Cerebellar nuclear complex (tissue), 1 donor: ENCODE measurements around the gene FBLIM1.

Experiments
- DNase-seq, 2 experiments: peaks; one replicate each; lab custom pipeline; 2025; lab: John Stamatoyannopoulos, UW

The FBLIM1 gene

DNA sequence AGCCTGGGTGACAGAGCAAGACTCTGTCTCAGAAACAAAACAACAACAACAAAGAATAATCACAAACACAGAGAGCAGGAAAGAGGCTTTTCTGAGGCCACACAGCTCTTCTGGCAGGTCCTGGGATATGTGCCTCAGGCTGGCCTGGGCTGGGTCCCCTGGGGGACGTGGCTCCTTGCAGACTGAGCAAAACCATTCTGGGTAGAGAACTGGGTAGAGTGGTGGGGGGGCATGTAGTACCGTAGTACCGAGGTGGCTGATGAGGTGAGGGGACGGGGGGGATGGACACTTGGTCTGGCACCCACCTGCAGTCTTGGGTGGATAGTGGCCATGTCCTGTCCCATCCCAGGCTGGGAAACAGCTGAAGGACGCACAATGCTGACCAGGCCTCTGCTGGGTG lies 10.3 kb upstream of the FBLIM1 start:
- DNase-seq = no peak

DNA sequence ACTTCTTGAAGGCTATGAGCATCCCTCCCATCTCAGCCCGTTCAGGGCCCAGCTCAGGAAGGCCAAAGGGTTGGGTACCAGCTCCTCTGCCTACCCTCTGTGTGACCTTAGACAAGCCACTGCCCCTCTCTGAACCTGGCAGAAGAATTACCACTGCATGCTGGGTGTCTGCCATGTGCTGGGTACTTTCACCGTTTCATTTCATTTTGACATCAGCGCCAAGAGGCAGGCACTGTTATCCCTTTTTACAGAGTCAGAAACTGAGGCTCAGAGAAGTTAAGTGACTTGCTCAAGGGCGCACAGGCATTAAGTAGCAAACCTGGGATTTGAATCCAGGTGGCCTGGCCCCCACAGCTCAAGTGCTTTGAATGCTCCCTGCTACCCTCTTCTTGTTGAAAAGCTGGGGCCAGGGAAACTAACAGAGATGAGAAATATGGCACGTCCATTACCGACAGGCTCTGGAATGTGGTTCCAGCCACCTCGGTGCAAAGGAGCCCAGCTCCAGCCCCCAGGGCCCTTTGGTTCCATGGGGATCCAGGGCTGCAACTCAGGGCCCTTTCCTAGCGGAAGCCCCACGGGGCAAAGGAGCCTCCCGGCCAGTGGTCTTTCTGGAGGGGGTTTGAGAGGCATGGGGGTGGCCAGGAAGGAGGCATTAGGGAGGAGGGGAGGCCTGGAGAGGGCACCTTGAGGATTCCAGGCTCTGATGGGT lies 9.8 kb upstream of the FBLIM1 start:
- no peak for DNase-seq

DNA sequence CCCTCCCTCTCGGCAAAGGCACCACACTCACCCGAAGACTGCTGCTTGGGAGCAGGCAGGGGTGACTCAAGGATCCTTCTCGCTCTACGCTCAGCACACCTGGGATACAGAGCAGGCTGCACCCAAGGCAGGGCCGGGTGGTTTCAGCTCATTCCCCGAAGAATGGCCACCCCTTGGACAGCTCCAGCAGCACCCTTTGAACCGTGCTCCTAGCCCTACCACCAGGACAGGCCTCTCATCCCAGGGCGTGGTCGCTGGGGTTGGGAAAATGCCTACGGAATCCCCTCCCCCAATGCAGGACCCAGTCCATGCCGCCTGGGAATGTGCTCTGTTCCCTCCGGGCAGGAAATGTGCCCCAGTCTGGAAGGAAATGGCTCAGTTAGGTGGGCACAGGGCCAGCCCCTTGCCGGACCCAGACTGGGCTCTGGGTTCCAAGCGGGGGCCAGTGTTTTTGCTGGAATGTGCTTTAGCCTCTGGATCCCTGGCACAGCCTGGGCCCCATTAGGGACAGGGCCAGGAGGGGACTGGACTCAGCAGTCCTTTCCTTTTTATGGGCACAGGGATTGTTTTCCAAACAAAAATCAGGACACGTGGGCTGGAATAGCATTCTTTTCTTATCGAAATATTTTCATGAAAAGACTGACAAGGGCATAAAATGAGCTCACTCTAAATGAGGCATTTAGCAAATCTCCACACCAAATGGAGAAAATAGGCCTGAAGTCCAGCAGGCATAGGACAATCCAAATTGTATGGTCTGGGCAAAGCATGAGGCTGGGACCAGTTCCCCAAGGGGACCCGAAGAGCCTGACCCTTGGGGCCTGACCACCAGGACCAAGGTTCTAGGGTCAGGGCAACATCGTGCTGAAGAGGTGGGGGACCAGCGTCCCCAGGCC lies 8.9 kb upstream of the FBLIM1 start:
- no peak for DNase-seq

DNA sequence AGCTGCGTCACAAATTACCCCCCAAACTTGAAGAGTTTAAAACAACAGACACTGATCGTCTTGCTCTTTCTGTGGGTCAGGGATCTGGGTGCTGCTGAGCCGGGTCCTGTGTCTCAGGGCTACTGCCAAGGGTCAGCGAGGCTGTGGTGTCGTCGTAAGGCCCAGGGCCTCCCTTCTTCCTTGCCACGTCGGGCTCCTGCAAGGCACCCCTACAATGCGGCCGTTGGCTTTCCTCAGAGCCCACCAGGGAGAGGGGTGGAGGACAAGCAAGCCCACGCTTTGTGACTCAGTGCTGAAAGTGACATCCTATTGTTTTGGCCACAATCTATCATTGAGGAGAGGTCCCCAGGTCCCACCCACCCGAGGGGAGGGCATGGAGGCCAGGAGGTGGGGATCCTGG lies 7.7 kb upstream of the FBLIM1 start:
- DNase-seq = no peak

DNA sequence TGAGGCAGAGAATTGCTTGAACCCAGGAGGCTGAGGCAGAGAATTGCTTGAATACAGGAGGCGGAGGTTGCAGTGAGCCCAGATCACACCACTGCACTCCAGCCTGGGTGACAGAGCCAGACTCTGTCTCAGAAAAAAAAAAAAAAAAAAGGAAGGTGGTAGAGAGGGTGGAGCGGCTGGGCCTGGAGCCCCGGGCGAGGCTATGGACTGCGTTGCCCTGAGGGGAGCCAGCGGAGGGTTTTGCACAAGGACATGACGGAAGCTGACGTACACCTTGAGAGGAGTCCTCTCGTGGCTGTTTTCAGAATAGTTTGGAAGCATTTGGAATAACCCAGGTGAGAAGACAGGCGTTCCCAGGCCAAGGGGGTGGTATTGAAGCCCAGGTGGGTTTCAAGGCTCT lies 6.9 kb upstream of the FBLIM1 start:
- no peak for DNase-seq

DNA sequence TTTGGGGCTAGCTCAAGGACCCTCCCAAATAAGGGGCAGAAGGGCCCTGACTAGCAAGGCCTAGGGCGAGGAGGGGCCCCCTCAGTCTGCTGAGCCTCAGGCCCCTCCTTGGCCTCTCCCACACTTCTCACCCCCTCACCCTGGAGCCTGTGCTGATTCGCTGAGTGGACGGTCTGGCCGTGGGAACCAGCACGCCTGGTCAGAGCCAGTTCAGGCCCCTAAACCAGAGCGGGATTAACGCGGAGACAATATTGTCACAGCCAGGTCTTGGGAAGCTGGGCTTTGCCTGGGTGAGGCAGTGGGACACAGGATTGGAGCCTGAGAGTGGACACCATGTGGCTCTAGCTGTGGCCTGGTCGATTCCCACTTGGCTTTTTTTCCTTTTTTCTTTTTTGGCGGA lies 4.8 kb upstream of the FBLIM1 start:
- no peak for DNase-seq

DNA sequence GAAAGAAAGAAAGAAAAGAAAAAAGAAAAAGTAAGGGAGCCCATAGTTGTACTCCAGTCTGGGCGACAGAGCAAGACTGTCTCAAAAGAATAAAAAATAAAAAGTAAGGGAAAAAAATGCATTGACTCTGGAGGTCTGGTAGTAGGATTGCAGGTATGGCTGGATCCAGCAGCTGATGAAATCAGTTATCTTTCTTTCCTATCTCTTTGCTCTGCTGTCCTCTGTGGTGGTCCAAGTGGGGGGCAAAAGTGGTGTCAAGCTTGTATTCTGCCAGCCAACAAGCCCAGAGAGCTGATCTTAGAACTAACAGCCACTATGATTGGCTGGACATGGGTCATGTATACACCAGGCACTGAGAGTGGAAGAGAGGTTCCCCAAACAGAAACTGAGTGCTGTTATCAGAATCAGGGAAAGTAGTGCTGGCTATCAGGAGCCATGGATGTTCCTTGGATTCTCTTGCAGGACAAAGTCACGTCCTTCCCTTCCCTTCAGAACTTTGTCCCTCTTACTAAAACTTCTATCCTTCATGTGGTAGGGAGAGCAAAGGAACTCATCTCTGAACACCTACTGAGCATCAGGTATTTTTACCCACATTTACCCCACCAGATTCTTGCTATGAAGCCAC lies 3.5 kb upstream of the FBLIM1 start:
- no peak for DNase-seq

DNA sequence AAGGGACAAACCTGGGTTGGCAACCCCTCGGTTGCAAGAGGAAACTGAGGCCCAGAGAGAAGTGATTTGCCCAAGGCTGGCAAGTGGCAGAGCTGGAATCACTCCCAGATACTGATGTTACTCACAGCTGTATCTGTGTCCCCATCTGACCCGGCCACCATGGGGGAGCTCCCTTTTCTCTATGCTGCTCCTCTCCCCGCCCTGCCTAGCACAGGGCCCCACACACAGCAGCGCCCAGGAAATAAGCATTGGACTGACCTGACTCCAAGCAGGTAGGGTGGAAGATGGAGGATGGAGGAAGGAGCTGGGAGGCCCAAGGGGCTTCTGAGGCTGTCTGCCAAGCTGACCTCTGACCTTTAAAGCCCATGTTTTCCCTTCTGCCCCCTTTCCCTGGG lies 3.0 kb upstream of the FBLIM1 start:
- DNase-seq = no peak

DNA sequence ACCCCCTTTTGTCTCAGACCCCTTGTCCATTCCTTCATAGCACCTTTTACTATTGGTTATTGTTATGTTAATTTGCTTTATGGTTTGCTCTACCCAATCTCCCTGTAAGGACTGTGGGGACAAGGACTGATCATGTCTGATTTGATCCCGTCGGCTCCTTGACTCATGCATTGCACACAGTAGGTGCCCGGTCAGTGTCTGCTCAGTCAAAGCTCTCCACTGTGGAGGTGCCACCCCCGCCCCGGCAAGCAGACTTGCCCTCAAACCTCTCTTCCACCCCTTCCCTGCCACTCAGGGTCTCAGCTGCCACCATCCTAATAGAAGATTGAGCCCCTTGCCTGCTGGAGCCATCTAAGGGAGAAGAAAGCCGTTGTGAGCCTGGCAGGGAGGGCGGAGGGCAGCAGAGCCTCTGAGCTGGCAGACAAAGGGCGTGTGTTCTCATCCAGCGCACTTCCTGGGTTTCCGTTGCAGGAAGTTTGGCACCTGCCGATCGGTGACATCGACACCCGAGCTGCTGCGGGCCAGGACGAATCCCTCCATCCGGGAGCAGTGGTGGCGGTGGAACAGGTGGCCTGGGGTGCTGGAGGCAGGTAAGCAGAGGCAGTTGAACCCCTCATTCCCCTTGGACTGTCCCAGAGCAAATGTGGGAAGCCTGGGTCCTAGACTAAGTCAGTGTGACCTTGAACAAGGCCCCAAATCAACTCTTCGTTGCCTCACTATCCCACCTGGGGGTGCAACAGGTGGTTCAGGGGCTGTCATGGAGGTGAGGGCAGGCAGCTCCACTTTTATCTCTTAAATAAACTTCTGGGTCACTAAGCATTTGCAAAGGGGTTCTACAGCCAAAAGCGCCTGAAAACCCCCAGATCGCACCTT lies 2.2 kb upstream of the FBLIM1 start:
- DNase-seq = no peak

DNA sequence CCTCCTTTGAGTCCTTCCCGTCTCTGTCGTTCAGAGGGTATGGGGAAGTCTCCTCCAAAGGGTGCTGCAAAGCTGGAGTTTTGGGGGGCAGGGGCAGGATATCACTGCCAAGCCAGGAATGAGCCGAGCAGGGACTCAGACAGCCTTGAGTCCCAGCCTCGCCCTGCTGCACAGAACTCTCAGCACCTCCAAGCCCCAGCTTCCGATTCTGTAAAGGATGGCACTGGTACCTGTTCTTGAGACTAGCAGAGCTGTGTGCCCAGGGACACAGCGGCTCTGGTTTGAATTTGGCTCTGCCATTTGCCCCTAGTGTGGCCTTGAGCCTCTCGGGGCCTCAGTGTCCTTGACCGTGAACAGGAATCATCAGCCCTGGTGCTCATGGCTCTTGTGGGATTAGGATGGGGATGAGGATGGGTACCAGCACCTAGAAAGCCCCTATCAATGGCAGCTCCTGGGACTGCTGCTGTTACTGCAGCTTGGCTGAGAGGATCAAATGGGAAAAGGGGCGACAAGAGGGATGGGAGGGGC lies 1.5 kb upstream of the FBLIM1 start:
- DNase-seq = no peak

DNA sequence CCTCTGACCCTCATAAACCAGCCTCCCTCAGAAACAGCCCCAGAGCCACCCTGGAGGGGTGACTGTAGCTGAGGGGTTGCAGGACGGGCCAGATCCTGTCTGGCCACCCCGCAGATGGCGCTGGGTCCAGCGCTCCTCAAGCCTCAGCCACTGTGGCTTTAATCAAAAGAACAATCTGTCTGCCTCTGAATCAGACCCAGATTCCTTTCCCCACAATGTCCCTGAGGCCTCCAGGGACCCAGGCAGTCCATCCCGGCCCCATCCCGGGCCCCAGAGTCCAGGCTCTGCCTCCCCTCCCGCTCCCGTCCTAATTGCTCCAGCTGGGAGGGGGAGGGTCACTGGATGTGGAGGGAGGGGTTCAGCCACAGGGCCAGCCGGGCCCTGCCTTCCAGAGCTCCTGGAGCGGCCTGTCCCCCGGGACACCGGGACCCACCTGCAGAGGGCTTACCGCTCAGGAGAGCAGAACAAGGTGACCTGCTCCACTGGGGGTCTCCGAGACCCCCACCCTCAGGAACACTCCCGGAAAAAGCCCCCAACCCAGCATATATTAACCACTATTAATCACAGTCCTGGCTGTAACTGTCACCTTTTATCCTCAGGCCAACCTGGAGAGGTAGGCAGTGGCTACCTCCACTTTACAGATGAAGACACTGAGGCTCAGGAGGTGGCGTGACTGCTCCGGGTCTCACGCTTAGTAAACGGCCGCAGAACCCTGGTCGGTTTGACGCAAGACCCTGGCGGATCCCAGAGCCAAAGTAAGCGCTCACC lies 836 bp upstream of the FBLIM1 start:
- DNase-seq = no peak

DNA sequence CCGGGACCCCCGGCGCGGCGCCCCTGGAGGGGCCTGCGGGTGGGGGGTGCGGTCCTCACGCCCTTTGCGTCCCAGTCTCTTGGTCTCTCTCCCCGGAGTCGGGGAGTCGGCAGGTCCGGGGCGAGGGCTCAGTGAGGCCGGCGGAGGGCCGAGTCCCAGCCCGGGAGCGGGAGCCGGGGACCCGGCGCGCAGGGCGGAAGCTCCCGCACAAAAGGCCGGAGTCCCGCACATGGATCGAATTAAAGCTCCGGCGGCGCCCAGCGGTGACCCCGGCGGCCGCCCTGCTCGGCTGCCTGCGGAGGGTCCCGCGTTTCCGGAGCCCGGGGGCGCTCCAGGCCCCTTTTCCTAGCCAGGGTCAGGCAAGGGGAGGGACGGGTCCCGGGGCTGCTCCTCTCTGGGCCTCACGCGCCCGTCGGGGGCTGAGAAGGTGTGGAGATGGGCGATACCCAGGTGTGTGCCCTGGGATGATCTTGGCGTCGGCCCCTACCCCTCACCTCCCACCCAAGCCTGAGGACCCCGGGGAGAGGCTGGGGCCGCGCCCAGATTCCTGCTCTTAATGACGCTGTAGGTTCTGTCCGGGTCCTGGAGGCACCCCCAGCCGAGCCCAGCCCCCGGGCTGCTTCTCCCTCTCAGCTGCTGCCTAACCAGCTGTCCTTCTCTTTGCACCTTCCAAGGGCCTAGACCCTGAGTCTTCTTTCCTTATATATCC lies 512 bp downstream of the FBLIM1 start:
- DNase-seq = no peak

DNA sequence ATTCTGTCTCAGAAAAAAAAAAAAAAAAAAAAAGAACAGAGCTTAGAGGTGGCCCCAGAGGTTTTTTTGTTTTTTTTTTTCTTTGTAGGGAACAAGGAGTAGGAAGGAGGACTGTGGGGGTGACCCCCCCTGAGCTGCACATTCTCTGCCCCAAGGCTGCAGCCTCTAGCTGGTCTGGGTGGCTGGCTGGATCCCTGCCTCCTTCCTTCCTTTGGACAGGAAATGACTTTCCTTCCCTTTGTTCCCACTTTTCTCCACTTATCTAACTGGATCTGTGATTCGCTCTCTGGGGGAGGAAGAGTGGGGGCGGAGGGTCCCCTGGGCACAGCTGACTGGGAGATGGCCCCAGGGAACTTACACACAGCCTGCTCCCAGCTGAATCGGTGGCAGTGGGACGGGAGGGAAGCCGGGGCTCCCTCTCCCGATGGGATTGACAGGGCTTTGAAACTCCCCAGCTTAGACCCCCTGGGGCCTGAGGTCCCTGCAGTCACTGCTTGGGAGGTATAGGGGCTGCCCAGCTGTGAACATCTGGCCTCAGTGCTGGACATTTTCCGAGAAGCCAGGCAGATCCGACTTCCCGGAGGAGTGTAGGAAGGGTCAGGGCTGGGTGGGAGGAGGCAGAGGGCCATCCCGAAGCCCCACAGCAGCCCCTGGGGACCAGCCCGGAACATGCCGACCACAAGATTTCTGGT lies 2.1 kb downstream of the FBLIM1 start:
- DNase-seq = no peak

DNA sequence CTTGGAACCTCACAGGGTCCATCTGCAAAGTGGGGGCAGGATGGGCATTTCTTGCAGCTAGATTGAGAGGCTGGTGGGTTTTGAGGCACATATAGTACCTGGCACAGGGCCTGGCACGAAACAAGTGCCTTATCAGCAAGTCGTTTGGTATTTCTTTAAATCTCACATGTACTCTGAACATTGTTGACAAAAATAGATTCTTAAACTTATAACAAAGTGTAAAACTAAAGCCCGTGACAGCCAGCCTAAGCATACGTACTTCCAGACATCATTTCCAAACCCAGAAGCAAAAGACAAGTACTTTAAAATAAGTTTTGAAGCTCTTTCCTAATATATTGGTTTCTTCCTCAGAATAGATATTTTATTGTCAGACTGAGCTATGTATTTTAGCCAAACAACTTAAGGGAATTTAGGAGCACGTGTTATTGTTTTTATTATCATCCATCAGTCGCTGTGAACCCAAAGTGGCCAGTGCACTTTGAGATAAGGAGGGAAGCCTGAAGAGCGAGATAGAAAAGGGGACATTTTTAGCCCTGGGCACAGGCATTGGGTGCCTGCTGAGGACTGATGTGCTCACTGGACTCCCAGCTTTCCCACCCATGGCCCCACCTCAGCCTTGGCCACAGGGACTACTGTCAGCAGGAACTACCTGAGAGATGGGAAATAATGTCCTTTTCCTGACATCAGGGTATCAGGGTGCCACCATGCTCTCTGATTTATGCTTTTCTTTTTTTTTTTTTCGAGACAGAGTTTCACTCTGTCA lies 3.0 kb downstream of the FBLIM1 start:
- DNase-seq = no peak

DNA sequence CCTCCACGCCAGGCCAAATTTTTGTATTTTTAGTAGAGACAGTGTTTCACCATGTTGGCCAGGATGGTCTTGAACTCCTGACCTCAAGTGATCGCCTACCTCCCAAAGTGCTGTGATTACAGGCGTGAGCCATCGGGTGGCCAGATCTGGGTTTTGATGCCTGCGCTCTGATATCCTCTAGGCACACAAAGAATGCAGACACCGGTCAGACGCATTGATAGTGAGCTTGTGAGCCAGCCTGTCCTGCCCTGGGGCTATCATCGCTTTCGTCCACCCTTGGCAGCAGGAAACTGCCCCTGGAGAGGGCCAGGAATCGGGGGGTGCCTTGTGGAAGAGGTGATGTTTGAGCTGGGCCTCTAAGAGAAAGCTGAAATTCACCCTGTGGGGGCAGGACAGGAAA lies 4.0 kb downstream of the FBLIM1 start:
- DNase-seq = no peak

DNA sequence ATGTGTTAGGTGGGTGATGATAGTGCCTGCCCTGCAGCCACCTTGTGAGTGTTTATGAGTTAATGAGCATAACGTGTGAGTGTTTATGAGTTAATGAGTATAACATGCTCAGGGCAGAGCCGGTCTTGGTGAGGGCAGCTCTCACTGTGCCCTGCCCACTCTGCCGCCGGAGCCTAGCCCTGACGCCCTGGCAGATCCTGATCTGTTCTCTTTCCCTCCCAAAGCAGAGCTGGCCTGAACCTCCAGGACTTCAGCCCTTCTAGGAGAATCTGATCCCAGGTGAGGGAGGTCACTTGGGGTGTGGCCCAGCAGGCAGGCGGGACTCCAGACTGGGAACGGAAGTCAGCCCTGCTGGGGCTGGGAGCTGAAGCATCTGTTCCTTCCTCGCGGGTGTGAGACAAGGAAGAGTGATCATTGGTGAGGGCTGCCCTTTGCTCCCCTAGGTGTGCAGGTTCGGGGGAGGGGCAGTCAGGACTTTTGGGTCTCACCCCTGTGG lies 5.7 kb downstream of the FBLIM1 start:
- DNase-seq = no peak

DNA sequence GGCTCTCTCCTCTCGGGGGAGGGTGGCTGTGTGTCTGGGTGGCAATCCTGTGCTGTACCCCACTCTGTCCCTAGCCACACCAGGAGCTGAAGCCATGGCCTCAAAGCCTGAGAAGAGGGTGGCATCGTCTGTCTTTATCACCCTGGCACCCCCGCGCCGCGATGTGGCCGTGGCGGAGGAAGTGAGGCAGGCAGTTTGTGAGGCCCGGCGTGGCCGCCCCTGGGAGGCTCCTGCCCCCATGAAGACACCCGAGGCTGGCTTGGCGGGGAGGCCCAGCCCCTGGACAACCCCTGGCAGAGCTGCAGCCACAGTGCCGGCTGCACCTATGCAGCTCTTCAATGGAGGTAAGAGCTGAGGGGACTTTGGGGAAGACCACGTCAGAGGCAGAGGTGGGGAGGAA lies 6.3 kb downstream of the FBLIM1 start:
- no peak for DNase-seq

DNA sequence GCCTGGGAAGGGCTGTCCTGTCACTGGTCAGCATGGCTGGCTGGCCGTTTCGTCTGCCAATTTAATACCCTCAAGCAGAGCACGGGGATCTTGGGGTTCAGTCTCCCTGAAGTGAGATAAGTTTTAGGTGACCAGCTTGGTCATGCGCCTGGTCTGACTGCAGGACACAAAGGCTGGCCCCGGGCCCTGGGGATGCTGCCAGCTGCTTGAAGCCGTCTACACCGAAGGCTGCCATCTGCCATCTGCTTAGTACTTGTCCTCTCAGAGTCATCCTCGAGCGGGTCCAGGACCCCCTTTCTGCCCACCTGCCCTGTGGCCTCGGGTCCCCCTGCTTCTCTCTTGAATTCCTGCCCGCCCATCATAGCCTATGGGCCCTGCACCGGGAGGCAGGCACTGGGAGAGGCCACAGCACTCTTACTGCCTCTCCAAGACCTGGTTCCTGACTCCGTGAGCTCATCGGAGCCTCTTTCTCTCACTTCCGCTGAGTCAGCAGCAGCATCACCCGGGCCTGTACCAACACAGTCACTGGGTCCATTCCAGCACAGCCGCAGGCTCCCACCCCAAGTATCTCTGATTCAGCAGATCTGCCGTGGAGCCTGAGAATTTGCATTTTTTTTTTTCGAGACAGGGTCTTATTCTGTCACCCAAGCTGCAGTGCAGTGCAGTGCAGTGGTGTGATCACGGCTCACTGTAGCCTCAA lies 7.0 kb downstream of the FBLIM1 start:
- DNase-seq = no peak
